Breast epithelium (tissue), 3 donors: ENCODE data around the gene F2R.

ENCODE experiments used
- POLR2A ChIP-seq: fragments of 450-650 bp; IDR thresholded peaks from one replicate; pipeline ENCODE4 v1.6.1; 2016; ENCODE audit warnings: antibody characterized with exemption, mild to moderate bottlenecking, moderate library complexity
- POLR2AphosphoS5 ChIP-seq, 3 donors: sonication (generic); formaldehyde crosslinking; IDR thresholded peaks; one replicate each; pipeline ENCODE4 v1.6.1; 2017; ENCODE audit warnings: antibody characterized with exemption in 3 of 3
- TF ChIP-seq, protein P1 (sequence below), 3 donors: fragments of 450-650 bp; IDR thresholded peaks; one replicate each; pipeline ENCODE4 v1.5.1; 2016 to 2017; ENCODE audit warnings: antibody characterized with exemption in 3 of 3, mild to moderate bottlenecking in 3 of 3, moderate library complexity in 3 of 3

DNA sequence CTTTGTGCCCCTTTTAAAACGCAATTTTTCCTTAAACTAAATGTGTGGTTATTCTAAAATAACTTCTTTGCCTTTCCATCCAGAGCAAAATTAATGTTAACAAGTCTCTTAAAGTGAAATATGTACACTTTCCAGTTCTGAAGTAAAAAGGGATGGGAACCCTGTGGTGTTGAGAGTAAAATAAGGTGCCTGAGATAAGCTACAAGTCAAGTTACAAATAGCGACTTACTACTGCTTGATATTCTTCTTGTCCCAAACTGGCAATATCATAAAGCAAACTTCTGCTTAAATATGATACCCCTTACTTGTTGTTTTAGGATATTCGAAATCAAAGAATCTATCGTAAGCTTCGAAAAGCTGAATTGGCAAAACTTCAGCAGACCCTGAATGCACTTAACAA is 18.3 kb upstream of the F2R start:
- TF ChIP-seq, protein P1, sequence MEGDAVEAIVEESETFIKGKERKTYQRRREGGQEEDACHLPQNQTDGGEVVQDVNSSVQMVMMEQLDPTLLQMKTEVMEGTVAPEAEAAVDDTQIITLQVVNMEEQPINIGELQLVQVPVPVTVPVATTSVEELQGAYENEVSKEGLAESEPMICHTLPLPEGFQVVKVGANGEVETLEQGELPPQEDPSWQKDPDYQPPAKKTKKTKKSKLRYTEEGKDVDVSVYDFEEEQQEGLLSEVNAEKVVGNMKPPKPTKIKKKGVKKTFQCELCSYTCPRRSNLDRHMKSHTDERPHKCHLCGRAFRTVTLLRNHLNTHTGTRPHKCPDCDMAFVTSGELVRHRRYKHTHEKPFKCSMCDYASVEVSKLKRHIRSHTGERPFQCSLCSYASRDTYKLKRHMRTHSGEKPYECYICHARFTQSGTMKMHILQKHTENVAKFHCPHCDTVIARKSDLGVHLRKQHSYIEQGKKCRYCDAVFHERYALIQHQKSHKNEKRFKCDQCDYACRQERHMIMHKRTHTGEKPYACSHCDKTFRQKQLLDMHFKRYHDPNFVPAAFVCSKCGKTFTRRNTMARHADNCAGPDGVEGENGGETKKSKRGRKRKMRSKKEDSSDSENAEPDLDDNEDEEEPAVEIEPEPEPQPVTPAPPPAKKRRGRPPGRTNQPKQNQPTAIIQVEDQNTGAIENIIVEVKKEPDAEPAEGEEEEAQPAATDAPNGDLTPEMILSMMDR (IDR thresholded peaks at IDR 0.05): no peak
- TF ChIP-seq POLR2A (no peak), POLR2AphosphoS5 (IDR thresholded peaks at IDR 0.05) (no peak)
